Body of pancreas (tissue), 4 donors: ENCODE results near the gene DNER. TPM values are rescaled to one million over a fixed set of nuclear protein-coding genes. Genes with fewer than 3 reads are reported as not detected.
"Not testable (repeated sequence)": the region's sequence is repeated elsewhere in the genome, so short reads cannot be mapped to it uniquely, and the experiment has no call there.

ENCODE experiments used
- ATAC-seq: fragments of 150-250 bp; one replicate; pipeline ENCODE4 v1.9.1; 2016
- DNase-seq, 4 donors: peaks; one replicate each; pipeline ENCODE4 v3.0.0-alpha.2; 2019
- H3K27ac ChIP-seq, 4 donors: fragments of 200-600 bp; sonication (generic); 1 replicate in 3 of 4; 2 replicates in 1 of 4; pipeline versions ENCODE4 v1.5.1 to v1.6.1; 2016 to 2019; ENCODE audit warnings: mild to moderate bottlenecking in 1 of 4, mixed read lengths in 1 of 4, moderate library complexity in 1 of 4
- H3K27me3 ChIP-seq, 2 donors: fragments of 200-600 bp; sonication (generic); one replicate each; pipeline ENCODE4 v1.6.0; 2016; ENCODE audit warnings: mild to moderate bottlenecking in 1 of 2
- H3K36me3 ChIP-seq, 2 donors: fragments of 200-600 bp; sonication (generic); replicated peaks in 1 of 2; 2 replicates each; pipeline ENCODE4 v1.5.1; 2016; ENCODE audit warnings: low read depth in 2 of 2; ENCODE audit not compliant: insufficient read depth in 1 of 2
- H3K4me1 ChIP-seq: fragments of 200-600 bp; sonication (generic); one replicate; pipeline ENCODE4 v1.6.0; 2016
- H3K4me3 ChIP-seq, 2 donors: fragments of 200-600 bp; sonication (generic); 1 replicate in 1 of 2; 2 replicates in 1 of 2; pipeline ENCODE4 v1.5.1; 2016 to 2019
- H3K9me3 ChIP-seq, 3 donors: fragments of 200-600 bp; sonication (generic); 1 replicate in 2 of 3; 2 replicates in 1 of 3; pipeline ENCODE4 v1.5.1; 2016
- CTCF ChIP-seq, 7 experiments: fragments of 450-650 bp in 4 of 7; fragments of 200-600 bp in 3 of 7; sonication (generic) in 3 of 7; IDR thresholded peaks; one replicate each; pipeline ENCODE4 v1.5.1; 2016 to 2019; ENCODE audit warnings: antibody characterized with exemption in 7 of 7
- POLR2A ChIP-seq, 3 donors: fragments of 450-650 bp; IDR thresholded peaks; one replicate each; pipeline ENCODE4 v1.6.1; 2016; ENCODE audit warnings: antibody characterized with exemption in 3 of 3, mild to moderate bottlenecking in 2 of 3
- WGBS, 2 donors: methylation state at CpG; one replicate each; pipeline ENCODE4 v1.1.5; 2017; 5-methylcytosine and 5-hydroxymethylcytosine counted together
- intact Hi-C: fragments of 100-400 bp; cut with DNase I; formaldehyde crosslinking; loops from one replicate; pipeline ENCODE4 v1.15.1; 2023
- total RNA-seq, 2 donors: library from RNA; depleted of rRNA; stranded (reverse); fragments of >200 nt; gene quantifications; one replicate each; pipeline ENCODE4 v1.1.0, GENCODE V29; 2016

The DNER gene
- total RNA-seq, 2 donors from 2014 or later: 0.78 to 1.3 TPM

DNA sequence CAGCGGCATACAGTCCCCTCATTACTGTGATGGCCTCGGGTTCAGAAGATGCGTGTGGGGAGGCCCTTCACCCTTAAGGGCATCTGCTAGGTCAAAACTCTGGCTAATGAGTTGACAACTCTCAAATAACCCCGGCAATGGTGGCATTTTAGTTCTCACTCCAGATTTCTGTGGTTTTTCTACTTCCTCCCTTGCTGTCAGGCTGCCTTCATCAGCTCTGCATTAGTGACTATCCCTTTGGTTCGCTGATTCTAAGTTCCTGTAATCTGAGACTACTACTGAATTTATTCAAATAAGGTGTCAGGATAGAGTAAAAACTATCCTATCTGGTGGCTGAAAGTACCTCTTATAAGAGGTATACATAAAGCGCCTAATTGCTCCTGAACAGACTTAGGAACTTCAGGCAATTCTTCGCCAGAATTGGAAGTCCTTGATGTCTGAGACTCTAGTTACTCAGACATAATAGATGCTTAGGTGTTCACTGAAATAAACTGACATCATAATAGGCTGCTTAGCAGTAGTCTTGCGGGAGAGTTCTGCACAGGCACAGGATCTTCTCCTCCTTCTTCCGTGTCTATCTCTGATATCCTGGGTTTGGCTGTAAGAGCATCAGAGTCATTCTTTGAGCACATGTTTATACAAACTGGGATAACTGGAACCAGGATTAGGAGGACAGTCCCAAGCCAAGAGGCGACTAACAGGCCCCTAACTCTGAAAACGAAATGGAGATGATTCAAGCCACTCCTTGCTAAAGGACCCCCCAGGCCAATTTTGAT lies 194.5 kb downstream of the DNER start:
- Histone ChIP-seq H3K4me3 (no peak overlapping the region), H3K4me1 (no peaks in the 10 kb centered on the region), H3K27me3 (no peaks in the 10 kb centered on the region), H3K9me3 (no peaks in the 10 kb centered on the region), H3K27ac (no peak overlapping the region), H3K36me3 (no peaks in the 10 kb centered on the region)
- 54 to 64% methylated on average over 11 of the region's 11 CpGs for WGBS, 2 donors
- no peak for TF ChIP-seq CTCF (IDR thresholded peaks at IDR 0.05)
- no peak for TF ChIP-seq POLR2A (IDR thresholded peaks at IDR 0.05)
- no peak for ATAC-seq
- no peak for DNase-seq
- intact Hi-C loops: no loop called here

- no peak overlapping the region for H3K27ac ChIP-seq
- no peak for ATAC-seq
- 43 to 44% methylated on average over 2 of the region's 2 CpGs for WGBS, 2 donors
- no peaks in the 10 kb centered on the region for H3K27me3 ChIP-seq
- no peaks in the 10 kb centered on the region for H3K4me1 ChIP-seq
- H3K36me3 ChIP-seq: no peaks in the 10 kb centered on the region
- TF ChIP-seq POLR2A (IDR thresholded peaks at IDR 0.05): no peak
- TF ChIP-seq CTCF (IDR thresholded peaks at IDR 0.05): no peak
- no peak overlapping the region for H3K4me3 ChIP-seq
- H3K9me3 ChIP-seq: no peaks in the 10 kb centered on the region
- no peak for DNase-seq
- intact Hi-C loops: no loop called here
These were observed 200.0 kb downstream of the DNER start for GRCh38 chr2:229514273-229514895.

DNA sequence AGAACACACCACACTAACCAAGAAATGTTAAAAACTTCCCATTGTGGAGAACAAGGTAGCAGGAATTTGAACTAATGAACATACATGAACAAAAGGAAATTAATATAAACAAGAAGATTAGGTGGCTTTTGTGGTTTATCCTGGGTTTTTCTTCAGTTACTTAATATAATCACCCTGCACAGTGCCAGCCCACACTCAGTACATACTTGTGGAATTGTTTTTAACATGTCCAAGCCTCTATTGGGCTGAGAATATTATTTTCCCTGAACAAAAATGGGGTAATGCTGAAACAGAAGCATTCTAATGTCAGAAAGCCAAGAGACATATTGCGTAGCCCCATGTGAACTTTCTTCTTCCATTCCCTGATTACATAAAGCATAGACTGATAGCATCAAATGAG lies 202.8 kb downstream of the DNER start:
- Histone ChIP-seq H3K9me3 (no peaks in the 10 kb centered on the region), H3K27me3 (no peaks in the 10 kb centered on the region), H3K4me1 (no peaks in the 10 kb centered on the region), H3K36me3 (no peaks in the 10 kb centered on the region), H3K27ac (no peak overlapping the region), H3K4me3 (no peak overlapping the region)
- intact Hi-C loops: no loop called here
- DNase-seq (no peak), ATAC-seq (no peak)
- TF ChIP-seq CTCF (IDR thresholded peaks at IDR 0.05) (no peak), POLR2A (IDR thresholded peaks at IDR 0.05) (no peak)
- 94 to 100% methylated on average over 1 of the region's 1 CpG for WGBS, 2 donors

DNA sequence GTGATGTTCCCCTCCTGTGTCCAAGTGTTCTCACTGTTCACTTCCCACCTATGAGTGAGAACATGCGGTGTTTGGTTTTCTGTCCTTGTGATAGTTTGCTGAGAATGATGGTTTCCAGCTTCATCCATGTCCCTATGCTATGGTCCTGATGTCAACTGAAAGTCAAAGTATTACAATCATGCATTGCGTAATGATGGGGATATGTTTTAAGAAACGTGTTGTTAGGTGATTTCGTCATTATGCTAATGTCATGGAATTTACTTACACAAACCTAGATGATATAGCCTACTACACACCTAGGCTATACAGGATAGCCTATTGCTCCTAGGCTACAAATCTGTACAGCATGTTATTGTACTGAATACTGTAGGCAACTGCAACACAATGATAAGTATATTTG lies 207.7 kb downstream of the DNER start:
- H3K9me3 ChIP-seq, ATAC-seq, H3K27ac ChIP-seq, H3K36me3 ChIP-seq, DNase-seq, H3K27me3 ChIP-seq, intact Hi-C loops, H3K4me1 ChIP-seq, H3K4me3 ChIP-seq: not testable (repeated sequence)
- 72 to 81% methylated on average over 4 of the region's 4 CpGs for WGBS, 2 donors

DNA sequence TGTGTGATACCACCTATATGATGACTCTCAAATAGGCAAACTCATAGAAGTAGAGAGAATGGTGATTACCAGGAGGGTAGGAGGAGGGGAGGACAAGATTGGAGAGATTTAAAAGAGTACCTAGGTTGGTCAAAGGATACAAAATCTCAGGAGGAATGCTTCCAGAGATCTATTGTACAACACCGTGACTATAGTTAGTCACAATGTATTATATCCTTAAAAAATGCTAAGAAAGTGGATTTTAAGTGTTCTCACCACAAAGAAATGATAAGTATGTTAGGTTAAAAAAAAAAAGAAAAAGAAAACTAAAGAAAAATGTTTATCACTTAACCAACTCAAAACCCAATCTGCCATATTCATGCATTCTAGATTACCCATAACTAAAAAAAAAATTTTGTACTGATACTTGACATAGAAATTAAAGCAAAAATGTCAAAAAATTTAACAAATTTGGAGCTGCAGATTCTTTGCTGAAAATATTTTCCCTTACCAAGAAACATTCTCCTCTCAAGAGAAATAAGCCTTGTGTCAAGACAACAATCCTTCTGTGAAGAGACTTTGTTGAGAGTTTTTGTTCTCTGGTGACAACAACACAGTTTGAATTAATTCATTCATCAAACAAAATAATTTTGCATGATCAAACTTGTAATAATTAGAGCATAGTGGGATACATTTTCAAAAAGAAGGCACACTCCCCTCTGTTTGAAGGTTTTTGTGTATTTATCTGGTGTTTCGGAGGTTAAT lies 213.1 kb downstream of the DNER start:
- ATAC-seq: no peak
- intact Hi-C loops: no loop called here
- 77 to 93% methylated on average over 2 of the region's 2 CpGs for WGBS, 2 donors

More for the DNA sequence above, 213.1 kb downstream of the DNER start:
- H3K4me1 ChIP-seq: no peaks in the 10 kb centered on the region
- H3K4me3 ChIP-seq: no peak overlapping the region
- no peaks in the 10 kb centered on the region for H3K9me3 ChIP-seq
- H3K27ac ChIP-seq: no peak overlapping the region
- no peaks in the 10 kb centered on the region for H3K36me3 ChIP-seq
- no peaks in the 10 kb centered on the region for H3K27me3 ChIP-seq
- TF ChIP-seq CTCF (IDR thresholded peaks at IDR 0.05): no peak
- no peak for TF ChIP-seq POLR2A (IDR thresholded peaks at IDR 0.05)
- no peak for DNase-seq
